Gastroesophageal sphincter (tissue), 4 donors: ENCODE data around the gene ANKRD62. TPM values are rescaled to one million over a fixed set of nuclear protein-coding genes. Genes with fewer than 3 reads are reported as not detected.

Experiments used
- ATAC-seq: fragments of 150-250 bp; one replicate; pipeline ENCODE4 v1.9.1; 2016; ENCODE audit warnings: mild to moderate bottlenecking, moderate library complexity
- H3K27ac ChIP-seq, 4 donors: fragments of 200-600 bp; sonication (generic) in 3 of 4; 1 replicate in 3 of 4; 2 replicates in 1 of 4; pipeline ENCODE4 v1.5.1; 2016 to 2019
- H3K27me3 ChIP-seq: fragments of 200-600 bp; sonication (generic); one replicate; pipeline ENCODE4 v1.5.1; 2019
- H3K36me3 ChIP-seq, 2 donors: fragments of 200-600 bp; sonication (generic); one replicate each; pipeline ENCODE4 v1.5.1; 2019; ENCODE audit warnings: control low read depth in 1 of 2
- H3K4me1 ChIP-seq, 3 donors: fragments of 200-600 bp; sonication (generic); 1 replicate in 2 of 3; 2 replicates in 1 of 3; pipeline ENCODE4 v1.5.1; 2016 to 2019; ENCODE audit warnings: control low read depth in 2 of 3
- H3K4me3 ChIP-seq, 2 donors: fragments of 200-600 bp; sonication (generic); one replicate each; pipeline ENCODE4 v1.5.1; 2019; ENCODE audit warnings: mild to moderate bottlenecking in 1 of 2, moderate library complexity in 1 of 2
- H3K9me3 ChIP-seq, 3 donors: fragments of 200-600 bp; sonication (generic); one replicate each; pipeline ENCODE4 v1.5.1; 2017 to 2019; ENCODE audit warnings: control low read depth in 2 of 3
- EP300 ChIP-seq: sonication (generic); formaldehyde crosslinking; IDR thresholded peaks from one replicate; pipeline ENCODE4 v1.6.1; 2017; ENCODE audit warnings: antibody characterized with exemption, mild to moderate bottlenecking
- POLR2A ChIP-seq, 2 donors: fragments of 450-650 bp; IDR thresholded peaks; one replicate each; pipeline ENCODE4 v1.6.1; 2017; ENCODE audit warnings: antibody characterized with exemption in 2 of 2, mild to moderate bottlenecking in 2 of 2, moderate library complexity in 1 of 2
- POLR2AphosphoS5 ChIP-seq: sonication (generic); formaldehyde crosslinking; IDR thresholded peaks from one replicate; pipeline ENCODE4 v1.6.1; 2017; ENCODE audit warnings: antibody characterized with exemption
- WGBS, 2 donors: methylation state at CpG; one replicate each; pipeline ENCODE4 v1.1.5; 2018; ENCODE audit warnings: low coverage in 1 of 2; 5-methylcytosine and 5-hydroxymethylcytosine counted together
- total RNA-seq, 4 donors: library from RNA; depleted of rRNA; stranded (reverse); fragments of >200 nt; gene quantifications; one replicate each; pipeline ENCODE4 v1.1.0, GENCODE V29; 2016
- TF ChIP-seq, protein P1 (sequence below), 4 experiments: fragments of 200-600 bp in 2 of 4; fragments of 450-650 bp in 2 of 4; sonication (generic) in 1 of 4; IDR thresholded peaks; one replicate each; pipeline ENCODE4 v1.5.1; 2017 to 2019; ENCODE audit warnings: antibody characterized with exemption in 4 of 4, mild to moderate bottlenecking in 2 of 4, moderate library complexity in 2 of 4

ANKRD62 gene
- total RNA-seq, 4 donors from 2014 or later, result not detected

- Histone ChIP-seq H3K36me3 (no peaks in the 10 kb centered on the region), H3K27me3 (peaks cover 10% of the 10 kb centered on the region), H3K4me3 (no peak overlapping the region), H3K9me3 (no peaks in the 10 kb centered on the region), H3K27ac (no peak overlapping the region), H3K4me1 (no peaks in the 10 kb centered on the region)
- no peak for TF ChIP-seq EP300
- no peak for TF ChIP-seq POLR2AphosphoS5
- no peak for TF ChIP-seq POLR2A (IDR thresholded peaks at IDR 0.05)
- TF ChIP-seq, protein P1, sequence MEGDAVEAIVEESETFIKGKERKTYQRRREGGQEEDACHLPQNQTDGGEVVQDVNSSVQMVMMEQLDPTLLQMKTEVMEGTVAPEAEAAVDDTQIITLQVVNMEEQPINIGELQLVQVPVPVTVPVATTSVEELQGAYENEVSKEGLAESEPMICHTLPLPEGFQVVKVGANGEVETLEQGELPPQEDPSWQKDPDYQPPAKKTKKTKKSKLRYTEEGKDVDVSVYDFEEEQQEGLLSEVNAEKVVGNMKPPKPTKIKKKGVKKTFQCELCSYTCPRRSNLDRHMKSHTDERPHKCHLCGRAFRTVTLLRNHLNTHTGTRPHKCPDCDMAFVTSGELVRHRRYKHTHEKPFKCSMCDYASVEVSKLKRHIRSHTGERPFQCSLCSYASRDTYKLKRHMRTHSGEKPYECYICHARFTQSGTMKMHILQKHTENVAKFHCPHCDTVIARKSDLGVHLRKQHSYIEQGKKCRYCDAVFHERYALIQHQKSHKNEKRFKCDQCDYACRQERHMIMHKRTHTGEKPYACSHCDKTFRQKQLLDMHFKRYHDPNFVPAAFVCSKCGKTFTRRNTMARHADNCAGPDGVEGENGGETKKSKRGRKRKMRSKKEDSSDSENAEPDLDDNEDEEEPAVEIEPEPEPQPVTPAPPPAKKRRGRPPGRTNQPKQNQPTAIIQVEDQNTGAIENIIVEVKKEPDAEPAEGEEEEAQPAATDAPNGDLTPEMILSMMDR (IDR thresholded peaks at IDR 0.05), result no peak
- no peak for ATAC-seq
- WGBS, 2 donors, result no CpG with 5 or more reads among the region's 20 CpGs
These were observed 45.4 kb upstream of the ANKRD62 start for GRCh38 chr18:12048010-12048826.

DNA sequence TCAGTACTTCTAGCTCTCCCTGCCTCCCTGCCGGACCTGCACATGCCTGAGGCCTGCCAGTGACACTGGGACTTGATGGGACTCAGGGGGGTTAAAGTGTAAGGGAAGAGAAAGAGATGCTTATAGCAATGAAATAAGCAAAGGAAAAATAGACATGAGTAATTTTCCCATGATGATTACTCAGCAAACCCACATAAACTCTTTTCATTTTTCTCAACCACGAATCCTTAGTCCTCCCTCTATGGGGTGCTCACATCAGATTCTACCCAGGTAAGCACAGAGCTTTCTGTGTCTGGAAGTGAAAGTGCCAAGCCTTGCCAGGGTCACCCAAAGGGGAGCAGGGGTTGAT lies 44.8 kb upstream of the ANKRD62 start:
- H3K9me3 ChIP-seq, result no peaks in the 10 kb centered on the region
- TF ChIP-seq EP300 (no peak), POLR2A (IDR thresholded peaks at IDR 0.05) (no peak), POLR2AphosphoS5 (no peak)
- TF ChIP-seq, protein P1 (IDR thresholded peaks at IDR 0.05), result no peak
- 50 to 71% methylated on average over 1 to 2 of the region's 2 CpGs for WGBS, 2 donors
- H3K4me1 ChIP-seq, result no peaks in the 10 kb centered on the region
- H3K27ac ChIP-seq, result no peak overlapping the region
- peaks cover 10% of the 10 kb centered on the region for H3K27me3 ChIP-seq
- ATAC-seq, result no peak
- no peak overlapping the region for H3K4me3 ChIP-seq
- no peaks in the 10 kb centered on the region for H3K36me3 ChIP-seq

- Histone ChIP-seq H3K36me3 (no peaks in the 10 kb centered on the region), H3K4me1 (no peaks in the 10 kb centered on the region), H3K27me3 (peaks cover 10% of the 10 kb centered on the region), H3K4me3 (no peak overlapping the region), H3K9me3 (no peaks in the 10 kb centered on the region), H3K27ac (no peak overlapping the region)
- WGBS, 2 donors, result 70 to 75% methylated on average over 7 to 9 of the region's 9 CpGs
- no peak for ATAC-seq
- no peak for TF ChIP-seq EP300
- TF ChIP-seq POLR2A (IDR thresholded peaks at IDR 0.05), result no peak
- TF ChIP-seq, protein P1 (IDR thresholded peaks at IDR 0.05), result no peak
- no peak for TF ChIP-seq POLR2AphosphoS5
These were observed 43.4 kb upstream of the ANKRD62 start for GRCh38 chr18:12049978-12050811.

DNA sequence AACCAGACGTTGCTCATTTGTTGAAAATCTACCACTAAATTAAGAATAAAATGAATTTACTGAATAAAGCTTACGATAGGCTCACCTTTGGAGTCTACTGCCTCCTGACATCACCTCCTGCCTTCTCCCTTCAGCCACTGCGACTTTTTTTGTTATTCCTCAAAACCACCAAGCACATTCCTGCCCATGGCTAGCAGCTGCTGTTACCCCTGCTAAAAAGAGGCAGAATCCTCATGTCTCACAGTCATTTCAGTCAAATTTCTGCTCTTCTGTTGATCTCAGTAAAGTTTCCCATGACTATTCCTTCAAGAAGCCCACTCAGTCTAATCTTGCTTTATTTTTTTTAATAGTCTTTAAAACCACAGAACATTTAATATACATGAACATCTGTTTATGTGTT lies 40.8 kb upstream of the ANKRD62 start:
- no peak for ATAC-seq
- 69 to 77% methylated on average over 3 of the region's 3 CpGs for WGBS, 2 donors
- H3K4me3 ChIP-seq, result no peak overlapping the region
- no peaks in the 10 kb centered on the region for H3K9me3 ChIP-seq
- no peaks in the 10 kb centered on the region for H3K4me1 ChIP-seq
- no peaks in the 10 kb centered on the region for H3K36me3 ChIP-seq
- no peak for TF ChIP-seq EP300
- TF ChIP-seq, protein P1 (IDR thresholded peaks at IDR 0.05), result no peak
- no peak for TF ChIP-seq POLR2AphosphoS5
- no peak for TF ChIP-seq POLR2A (IDR thresholded peaks at IDR 0.05)
- no peaks in the 10 kb centered on the region for H3K27me3 ChIP-seq
- H3K27ac ChIP-seq, result no peak overlapping the region
